HL-60 (cell line): Measurements from ENCODE around the gene KLK8.

Experiments
- DNase-seq, 2 experiments: peaks; one replicate each; pipeline ENCODE4 v3.0.0-alpha.2; 2010 to 2020; ENCODE audit warnings: low read depth in 1 of 2, low spot score in 1 of 2
- H3K27ac ChIP-seq: fragments of 250-450 bp; sonication (Bioruptor Pico); replicated peaks from 2 replicates; pipeline ENCODE4 v1.5.1; 2020; ENCODE audit warnings: mild to moderate bottlenecking, moderate library complexity
- H3K27me3 ChIP-seq: fragments of 250-450 bp; sonication (Bioruptor Pico); 2 replicates; pipeline ENCODE4 v1.5.1; 2021; ENCODE audit warnings: mild to moderate bottlenecking, moderate library complexity; ENCODE audit not compliant: insufficient read depth, poor library complexity, severe bottlenecking
- H3K4me3 ChIP-seq: replicated peaks from 2 replicates; pipeline ENCODE4 v1.5.1; 2011; ENCODE audit warnings: mild to moderate bottlenecking, control low read depth, low read length; ENCODE audit not compliant: insufficient read depth
- CTCF ChIP-seq: IDR thresholded peaks from one replicate; pipeline ENCODE4 v1.5.1; 2011; ENCODE audit warnings: low read length, control low read depth, inconsistent platforms; ENCODE audit not compliant: insufficient read depth
- GABPA ChIP-seq: IDR thresholded peaks from 2 replicates; pipeline ENCODE4 v1.6.1; 2012; ENCODE audit warnings: low read depth
- POLR2AphosphoS5 ChIP-seq: IDR thresholded peaks from 2 replicates; pipeline ENCODE4 v1.6.1; 2012; ENCODE audit warnings: low read depth
- REST ChIP-seq: IDR thresholded peaks from 2 replicates; pipeline ENCODE4 v1.6.1; 2012; ENCODE audit warnings: low read depth; ENCODE audit not compliant: insufficient replicate concordance
- SPI1 ChIP-seq: IDR thresholded peaks from 2 replicates; pipeline ENCODE4 v1.6.1; 2012; ENCODE audit warnings: low read depth, mild to moderate bottlenecking, borderline replicate concordance

KLK8 gene

GRCh38 chr19:50969413-50969760, 32.0 kb downstream of the KLK8 start, which contains the start of gene KLK6:
KLK6 (minus strand) TSS chr19:50969591; CDS start chr19:50968104, 1,487 bp downstream.
- H3K4me3 ChIP-seq = no peak within 1 kb of the TSS
- H3K27me3 ChIP-seq = no peaks in the 10 kb centered on the region
- DNase-seq = no peak
- TF ChIP-seq GABPA = no peak
- no peak for TF ChIP-seq POLR2AphosphoS5
- TF ChIP-seq SPI1 = no peak
- no peak for TF ChIP-seq REST
- TF ChIP-seq CTCF = no peak
- H3K27ac ChIP-seq = no peak within 1 kb of the TSS

- no peak overlapping the region for H3K27ac ChIP-seq
- H3K27me3 ChIP-seq = no peaks in the 10 kb centered on the region
- DNase-seq = no peak
- no peak for TF ChIP-seq POLR2AphosphoS5
- TF ChIP-seq SPI1 = no peak
- TF ChIP-seq CTCF = no peak
- TF ChIP-seq REST = no peak
- TF ChIP-seq GABPA = no peak
- no peak overlapping the region for H3K4me3 ChIP-seq
These were observed 32.5 kb downstream of the KLK8 start for GRCh38 chr19:50968716-50969412.

GRCh38 chr19:50967929-50968715, 33.3 kb downstream of the KLK8 start:
- Histone ChIP-seq H3K4me3 (no peak overlapping the region), H3K27me3 (no peaks in the 10 kb centered on the region), H3K27ac (no peak overlapping the region)
- no peak for TF ChIP-seq REST
- no peak for TF ChIP-seq POLR2AphosphoS5
- no peak for TF ChIP-seq GABPA
- TF ChIP-seq CTCF = no peak
- TF ChIP-seq SPI1 = no peak
- DNase-seq = no peak
